Endodermal cell (in vitro differentiated cells): ENCODE results near the gene SLC16A6. TPM values are rescaled to one million over a fixed set of nuclear protein-coding genes. Genes with fewer than 3 reads are reported as not detected.

Experiments
- DNase-seq: peaks from one replicate; pipeline ENCODE4 v3.0.0-alpha.2; 2017
- H3K27ac ChIP-seq: 2 replicates; pipeline ENCODE4 v1.5.1; 2013; ENCODE audit warnings: mild to moderate bottlenecking, low read depth, low read length, moderate library complexity
- H3K27me3 ChIP-seq: 2 replicates; pipeline ENCODE4 v1.6.1; 2013; ENCODE audit warnings: mild to moderate bottlenecking, low read length, moderate library complexity; ENCODE audit not compliant: insufficient read depth, control insufficient read depth, poor library complexity, severe bottlenecking
- H3K36me3 ChIP-seq: 2 replicates; pipeline ENCODE4 v1.7.0; 2013; ENCODE audit warnings: mild to moderate bottlenecking, low read length, moderate library complexity; ENCODE audit not compliant: control insufficient read depth, insufficient read depth
- H3K4me1 ChIP-seq: one replicate; pipeline ENCODE4 v1.7.0; 2013; ENCODE audit warnings: low read length; ENCODE audit not compliant: control insufficient read depth, insufficient read depth
- H3K4me3 ChIP-seq: 2 replicates; pipeline ENCODE4 v1.5.1; 2013; ENCODE audit warnings: mild to moderate bottlenecking, low read length, moderate library complexity
- H3K9ac ChIP-seq: 2 replicates; pipeline ENCODE4 v1.6.1; 2013; ENCODE audit warnings: mild to moderate bottlenecking, low read length, moderate library complexity; ENCODE audit not compliant: poor library complexity, severe bottlenecking; ENCODE audit errors: extremely low read depth
- H3K9me3 ChIP-seq: 2 replicates; pipeline ENCODE4 v1.6.1; 2013; ENCODE audit warnings: mild to moderate bottlenecking, low read length, moderate library complexity; ENCODE audit not compliant: control insufficient read depth
- H3K27ac Mint-ChIP-seq: 2 replicates; pipeline ENCODE4 v1.8.0; 2020; ENCODE audit warnings: mixed read lengths
- H3K27me3 Mint-ChIP-seq: 2 replicates; pipeline ENCODE4 v1.8.0; 2021; ENCODE audit warnings: mild to moderate bottlenecking, mixed read lengths; ENCODE audit not compliant: insufficient read depth
- H3K36me3 Mint-ChIP-seq: 2 replicates; pipeline ENCODE4 v1.8.0; 2020; ENCODE audit warnings: low read depth, mixed read lengths
- H3K4me1 Mint-ChIP-seq: 2 replicates; pipeline ENCODE4 v1.8.0; 2020; ENCODE audit warnings: mixed read lengths
- H3K4me3 Mint-ChIP-seq: 2 replicates; pipeline ENCODE4 v1.8.0; 2020; ENCODE audit warnings: mild to moderate bottlenecking, moderate library complexity, mixed read lengths
- H3K9me3 Mint-ChIP-seq: 2 replicates; pipeline ENCODE4 v1.8.0; 2020; ENCODE audit warnings: mild to moderate bottlenecking, mixed read lengths
- CTCF ChIP-seq: fragments of 200-600 bp; sonication (generic); conservative IDR thresholded peaks from 2 replicates; pipeline ENCODE4 v1.5.0; 2021; ENCODE audit warnings: antibody characterized with exemption, mild to moderate bottlenecking
- WGBS, 2 experiments: methylation state at CpG; one replicate each; pipeline versions ENCODE4 v1.1.5 to v1.1.7; 2013; ENCODE audit warnings: missing lambda C conversion rate in 2 of 2, mixed read lengths in 1 of 2; ENCODE audit not compliant: insufficient coverage in 1 of 2, insufficient read length in 1 of 2; 5-methylcytosine and 5-hydroxymethylcytosine counted together
- total RNA-seq, 2 donors: library from RNA; stranded (reverse); fragmentation: NEBNext Ultra II Directional in 1 of 2; extraction: Animal tissue kit (Norgen Biotek cat#: 25700) in 1 of 2; gene quantifications; 2 replicates in 1 of 2; 3 replicates in 1 of 2; pipeline ENCODE4 v1.2.1, GENCODE V29; 2021

Gene SLC16A6
- total RNA-seq, 2 donors from 2014 or later, result 0.18 to 0.58 TPM

GRCh38 chr17:68318103-68318991 is 27.4 kb upstream of the SLC16A6 start:
- peaks cover 10% of the 10 kb centered on the region for H3K4me1 ChIP-seq

GRCh38 chr17:68317458-68317857 is 26.5 kb upstream of the SLC16A6 start:
- H3K36me3 Mint-ChIP-seq, result no peaks in the 10 kb centered on the region
- H3K27me3 ChIP-seq, result peaks cover 4% of the 10 kb centered on the region
- H3K9me3 ChIP-seq, result peaks cover 12% of the 10 kb centered on the region
- no peak overlapping the region for H3K27ac Mint-ChIP-seq
- no peak overlapping the region for H3K9ac ChIP-seq
- H3K4me1 ChIP-seq, result peaks cover 10% of the 10 kb centered on the region
- H3K27me3 Mint-ChIP-seq, result peaks cover 24% of the 10 kb centered on the region
- no peak overlapping the region for H3K27ac ChIP-seq
- no peak overlapping the region for H3K4me3 ChIP-seq
- WGBS, 2 experiments, result 89 to 100% methylated on average over 1 to 6 of the region's 6 CpGs
- H3K36me3 ChIP-seq, result no peaks in the 10 kb centered on the region
- no peak for TF ChIP-seq CTCF
- peaks cover 13% of the 10 kb centered on the region for H3K9me3 Mint-ChIP-seq
- no peak overlapping the region for H3K4me3 Mint-ChIP-seq
- H3K4me1 Mint-ChIP-seq, result peaks cover 35% of the 10 kb centered on the region
- DNase-seq, result no peak

More at GRCh38 chr17:68318103-68318991, 27.4 kb upstream of the SLC16A6 start:
- Histone ChIP-seq H3K9me3 (peaks cover 12% of the 10 kb centered on the region), H3K27ac (no peak overlapping the region), H3K27me3 (peaks cover 4% of the 10 kb centered on the region), H3K36me3 (no peaks in the 10 kb centered on the region), H3K9ac (no peak overlapping the region), H3K4me3 (no peak overlapping the region)
- Mint-ChIP-seq H3K4me1 (peaks cover 35% of the 10 kb centered on the region), H3K27ac (no peak overlapping the region), H3K36me3 (no peaks in the 10 kb centered on the region), H3K4me3 (no peak overlapping the region), H3K27me3 (peaks cover 24% of the 10 kb centered on the region), H3K9me3 (peaks cover 13% of the 10 kb centered on the region)
- no peak for DNase-seq
- TF ChIP-seq CTCF, result no peak
- 72 to 75% methylated on average over 8 of the region's 8 CpGs for WGBS, 2 experiments

- H3K36me3 Mint-ChIP-seq, result no peaks in the 10 kb centered on the region
- no peak overlapping the region for H3K27ac ChIP-seq
- H3K4me1 ChIP-seq, result peaks cover 10% of the 10 kb centered on the region
- H3K4me3 ChIP-seq, result no peak overlapping the region
- peaks cover 24% of the 10 kb centered on the region for H3K27me3 Mint-ChIP-seq
- peaks cover 11% of the 10 kb centered on the region for H3K9me3 ChIP-seq
- H3K4me1 Mint-ChIP-seq, result peaks cover 27% of the 10 kb centered on the region
- 90 to 93% methylated on average over 4 of the region's 4 CpGs for WGBS, 2 experiments
- H3K27ac Mint-ChIP-seq, result no peak overlapping the region
- no peak overlapping the region for H3K9ac ChIP-seq
- no peaks in the 10 kb centered on the region for H3K36me3 ChIP-seq
- no peak overlapping the region for H3K4me3 Mint-ChIP-seq
- peaks cover 12% of the 10 kb centered on the region for H3K9me3 Mint-ChIP-seq
- no peak for DNase-seq
- H3K27me3 ChIP-seq, result peaks cover 4% of the 10 kb centered on the region
- no peak for TF ChIP-seq CTCF
Measured at GRCh38 chr17:68315930-68316329, 25.0 kb upstream of the SLC16A6 start.
